ENCODE measurements around the gene B3GAT1. TPM values are rescaled to one million over a fixed set of nuclear protein-coding genes. Genes with fewer than 3 reads are reported as not detected.

B3GAT1 gene
- total and polyA plus RNA-seq, 5 donors, result 0.08 to 0.32 (median 0.23) TPM; not detected in 1

DNA sequence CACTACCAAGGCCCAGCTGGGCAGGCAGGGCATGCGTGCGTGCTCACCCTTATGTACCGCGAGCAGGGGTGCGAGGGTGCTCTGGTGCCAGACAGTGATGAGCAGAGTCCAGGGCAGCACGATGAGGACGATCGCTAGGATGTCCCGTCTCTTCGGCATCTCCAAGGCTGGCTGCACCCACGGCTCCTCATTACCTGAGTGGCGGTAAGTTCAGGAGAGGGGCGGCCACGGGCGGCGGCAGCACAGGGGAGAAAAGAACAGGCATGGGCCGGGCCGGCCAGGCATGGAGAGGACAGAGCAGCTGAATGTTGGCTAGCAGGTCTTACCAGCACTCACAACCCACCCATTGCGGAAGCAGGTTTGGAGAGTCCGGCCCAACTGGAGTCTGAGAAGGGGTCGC lies 24.5 kb downstream of the B3GAT1 start:
- Histone ChIP-seq H3K4me3 (ENCODE audit: low read length) (no peak overlapping the region), H3K4me1 (ENCODE audit: control insufficient read depth, insufficient read depth, low read length) (no peaks in the 10 kb centered on the region), H3K27me3 (ENCODE audit: control insufficient read depth, insufficient read depth) (no peaks in the 10 kb centered on the region), H3K9me3 (ENCODE audit: control insufficient read depth, low read length) (no peaks in the 10 kb centered on the region), H3K27ac (ENCODE audit: low read length) (no peak overlapping the region)
- DNase-seq, result no peak
- intact Hi-C loops (cut with DNase I), result no loop called here
- WGBS, result 91% methylated on average over 21 of the region's 21 CpGs
- no peak for ATAC-seq

DNA sequence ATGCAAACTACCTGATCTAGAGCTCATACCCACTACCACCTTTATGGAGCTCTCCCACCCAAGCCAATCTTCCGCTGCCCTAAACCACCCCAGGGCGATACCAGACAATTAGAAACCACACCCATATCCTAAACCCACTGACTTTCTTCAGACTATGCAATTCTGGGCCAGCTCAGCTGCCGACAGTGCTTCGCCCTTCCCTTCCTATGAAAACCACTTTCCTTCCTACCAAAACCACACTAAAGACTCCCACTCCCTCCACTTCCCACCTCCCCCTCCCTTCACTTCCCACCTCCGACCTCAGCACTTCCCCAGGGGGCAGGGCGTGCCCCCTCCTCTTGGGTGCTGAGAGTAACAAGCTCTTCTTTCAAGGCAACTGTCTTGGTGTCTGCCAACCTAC lies 25.1 kb downstream of the B3GAT1 start:
- ATAC-seq, result no peak
- no peak for DNase-seq
- Histone ChIP-seq H3K4me3 (ENCODE audit: low read length) (no peak overlapping the region), H3K9me3 (ENCODE audit: control insufficient read depth, low read length) (no peaks in the 10 kb centered on the region), H3K4me1 (ENCODE audit: control insufficient read depth, insufficient read depth, low read length) (no peaks in the 10 kb centered on the region), H3K27ac (ENCODE audit: low read length) (no peak overlapping the region), H3K27me3 (ENCODE audit: control insufficient read depth, insufficient read depth) (no peaks in the 10 kb centered on the region)
- intact Hi-C loops (cut with DNase I), result no loop called here
- WGBS, result 67% methylated on average over 6 of the region's 6 CpGs

DNA sequence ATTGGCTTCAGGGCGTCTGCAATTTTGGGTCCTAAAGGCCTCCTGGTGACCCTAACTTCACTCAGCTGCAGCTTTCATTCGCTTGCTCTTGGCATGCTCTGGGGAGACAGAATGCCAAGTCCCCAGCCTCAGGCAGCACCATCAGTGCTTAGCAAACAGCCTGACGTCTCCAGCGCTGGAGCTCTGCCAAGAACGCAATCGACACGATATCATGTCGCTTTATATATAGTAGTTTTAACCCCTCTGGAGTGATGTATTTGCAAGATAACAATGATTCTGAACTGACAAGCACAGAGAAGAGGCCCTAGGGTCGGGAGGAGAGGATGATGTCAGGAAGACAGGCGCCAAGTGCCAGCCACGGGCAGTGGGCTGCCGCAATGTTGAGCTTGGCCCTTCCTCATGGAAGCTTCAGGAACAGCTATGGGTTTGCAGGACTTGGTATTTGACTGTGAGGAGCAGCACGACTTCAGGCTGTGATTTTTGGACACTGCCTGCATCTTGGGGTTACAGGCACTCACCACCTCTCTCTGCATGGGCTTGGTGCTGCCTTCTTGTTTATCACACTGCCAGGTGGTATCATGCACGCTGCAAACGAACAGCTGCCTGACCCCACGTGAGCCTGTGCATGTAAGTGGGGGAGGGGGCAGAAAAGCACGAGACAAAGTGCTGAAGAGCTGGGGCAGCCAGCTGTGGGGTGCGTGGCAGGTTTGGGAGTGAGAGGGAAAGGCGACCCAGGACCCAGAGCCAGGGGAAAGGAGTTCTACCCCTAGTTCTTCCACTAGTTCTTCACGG lies 26.1 kb downstream of the B3GAT1 start:
- no peak for ATAC-seq
- H3K27me3 ChIP-seq (ENCODE audit: control insufficient read depth, insufficient read depth), result no peaks in the 10 kb centered on the region
- peak in 1 of 3 donors; percentile 29 for DNase-seq
- intact Hi-C loops (cut with DNase I), result no loop called here
- H3K9me3 ChIP-seq (ENCODE audit: control insufficient read depth, low read length), result no peaks in the 10 kb centered on the region
- WGBS, result 40% methylated on average over 20 of the region's 20 CpGs
- H3K27ac ChIP-seq (ENCODE audit: low read length), result no peak overlapping the region
- H3K4me3 ChIP-seq (ENCODE audit: low read length), result no peak overlapping the region
- no peaks in the 10 kb centered on the region for H3K4me1 ChIP-seq (ENCODE audit: control insufficient read depth, insufficient read depth, low read length)

DNA sequence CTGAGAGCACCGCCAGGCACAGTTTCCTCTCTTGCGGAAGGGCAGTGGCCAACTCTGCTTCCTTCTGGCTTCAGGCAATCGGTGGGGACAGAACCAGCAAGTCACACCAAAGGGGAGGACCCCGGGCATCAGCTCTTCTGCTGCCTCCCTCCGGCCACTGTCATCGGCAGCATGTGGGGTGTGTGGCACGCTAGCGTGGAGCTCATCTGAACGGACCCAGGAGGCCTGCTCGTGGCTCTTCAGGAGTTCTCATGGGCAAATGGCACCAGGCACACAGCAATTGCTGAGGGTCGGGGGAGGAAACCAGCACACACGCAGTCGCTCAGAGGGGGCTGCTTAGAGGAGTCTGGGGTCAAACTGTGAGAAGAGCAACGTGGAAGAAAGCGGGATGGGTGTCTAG lies 26.9 kb downstream of the B3GAT1 start:
- intact Hi-C loops (cut with DNase I), result no loop called here
- no peaks in the 10 kb centered on the region for H3K9me3 ChIP-seq (ENCODE audit: control insufficient read depth, low read length)
- DNase-seq, result no peak
- H3K4me1 ChIP-seq (ENCODE audit: control insufficient read depth, insufficient read depth, low read length), result no peaks in the 10 kb centered on the region
- 86% methylated on average over 15 of the region's 15 CpGs for WGBS
- no peak for ATAC-seq
- H3K27me3 ChIP-seq (ENCODE audit: control insufficient read depth, insufficient read depth), result no peaks in the 10 kb centered on the region
- H3K27ac ChIP-seq (ENCODE audit: low read length), result no peak overlapping the region
- no peak overlapping the region for H3K4me3 ChIP-seq (ENCODE audit: low read length)

DNA sequence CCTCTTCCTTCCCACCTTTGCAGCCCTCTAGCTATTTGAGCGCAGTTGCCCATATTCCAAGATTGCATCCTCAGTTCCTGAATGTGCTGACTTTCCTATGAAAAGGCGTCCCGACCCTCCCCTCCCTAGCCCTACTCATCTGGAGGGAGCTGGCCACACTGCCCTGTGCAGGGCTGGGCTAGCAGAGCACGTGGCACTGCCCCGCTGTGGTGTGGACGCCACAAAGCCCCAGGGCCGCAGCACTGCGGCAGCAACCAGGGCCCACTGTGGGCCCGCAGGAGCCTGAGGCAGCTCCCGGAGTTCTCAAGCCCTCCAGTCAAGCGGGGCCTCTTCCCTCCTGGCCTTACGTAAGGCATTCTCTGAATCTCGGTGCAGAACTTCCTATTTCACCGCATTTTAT lies 27.6 kb downstream of the B3GAT1 start:
- Histone ChIP-seq H3K27ac (ENCODE audit: low read length) (no peak overlapping the region), H3K4me1 (ENCODE audit: control insufficient read depth, insufficient read depth, low read length) (no peaks in the 10 kb centered on the region), H3K9me3 (ENCODE audit: control insufficient read depth, low read length) (no peaks in the 10 kb centered on the region), H3K27me3 (ENCODE audit: control insufficient read depth, insufficient read depth) (no peaks in the 10 kb centered on the region), H3K4me3 (ENCODE audit: low read length) (no peak overlapping the region)
- DNase-seq, result no peak
- ATAC-seq, result no peak
- intact Hi-C loops (cut with DNase I), result no loop called here
- WGBS, result 85% methylated on average over 14 of the region's 14 CpGs

DNA sequence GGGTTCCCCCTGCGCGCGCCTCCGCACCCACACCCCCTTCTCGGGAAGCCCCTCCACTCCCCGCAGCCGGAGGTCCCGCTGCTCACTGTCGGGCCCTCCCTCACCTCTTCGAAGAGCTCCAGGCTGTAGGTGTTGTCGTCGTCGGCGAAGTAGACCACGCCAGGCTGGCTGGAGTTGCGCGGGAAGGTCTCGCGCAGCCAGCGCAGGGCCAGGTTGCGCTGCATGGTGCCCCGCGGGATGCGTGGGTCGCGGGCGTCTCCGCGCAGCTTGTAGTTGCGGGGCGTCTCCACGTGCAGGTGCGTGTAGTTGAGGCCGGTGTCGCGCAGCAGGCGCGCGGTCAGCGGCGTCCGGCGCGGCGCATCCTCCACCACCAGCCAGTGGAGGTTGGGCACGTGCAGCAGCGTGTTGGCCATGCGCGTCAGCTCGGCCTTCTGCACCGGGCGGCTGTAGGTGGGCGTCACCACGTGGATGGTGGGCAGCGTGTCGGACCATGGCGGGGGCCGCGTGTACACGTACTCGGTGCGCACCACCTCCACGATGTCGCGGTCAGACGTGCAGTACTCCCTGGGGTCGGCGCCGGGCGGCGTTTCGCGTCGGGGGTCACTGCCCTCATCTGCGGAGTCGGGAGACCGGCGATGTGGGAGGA lies 28.3 kb downstream of the B3GAT1 start:
- DNase-seq (peak in 2 of 3 donors; percentile 55), ATAC-seq (no peak)
- Histone ChIP-seq H3K4me1 (ENCODE audit: control insufficient read depth, insufficient read depth, low read length) (no peaks in the 10 kb centered on the region), H3K4me3 (ENCODE audit: low read length) (no peak overlapping the region), H3K27ac (ENCODE audit: low read length) (no peak overlapping the region), H3K9me3 (ENCODE audit: control insufficient read depth, low read length) (no peaks in the 10 kb centered on the region), H3K27me3 (ENCODE audit: control insufficient read depth, insufficient read depth) (no peaks in the 10 kb centered on the region)
- intact Hi-C loops (cut with DNase I), result no loop called here
- 86% methylated on average over 78 of the region's 78 CpGs for WGBS

DNA sequence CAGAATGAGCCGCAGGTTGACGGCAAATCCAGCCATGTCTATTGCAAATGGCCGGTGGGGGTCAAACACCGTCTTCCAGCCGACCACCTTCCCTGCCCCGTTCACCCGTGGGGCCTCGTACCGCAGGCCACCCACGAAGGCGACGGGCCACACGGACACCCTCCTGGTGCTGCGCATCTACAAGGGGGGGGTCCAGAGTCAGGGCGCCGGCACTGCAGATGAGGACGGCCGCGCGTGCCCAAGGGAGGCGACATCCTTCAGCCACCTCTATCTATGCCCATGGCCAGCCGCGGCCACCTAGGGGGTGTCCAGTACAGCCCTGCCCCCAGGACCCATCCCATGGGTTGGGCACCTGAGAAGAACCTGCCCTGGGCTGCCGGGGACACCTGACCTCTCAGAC lies 29.2 kb downstream of the B3GAT1 start:
- intact Hi-C loops (cut with DNase I), result no loop called here
- no peak overlapping the region for H3K27ac ChIP-seq (ENCODE audit: low read length)

DNA sequence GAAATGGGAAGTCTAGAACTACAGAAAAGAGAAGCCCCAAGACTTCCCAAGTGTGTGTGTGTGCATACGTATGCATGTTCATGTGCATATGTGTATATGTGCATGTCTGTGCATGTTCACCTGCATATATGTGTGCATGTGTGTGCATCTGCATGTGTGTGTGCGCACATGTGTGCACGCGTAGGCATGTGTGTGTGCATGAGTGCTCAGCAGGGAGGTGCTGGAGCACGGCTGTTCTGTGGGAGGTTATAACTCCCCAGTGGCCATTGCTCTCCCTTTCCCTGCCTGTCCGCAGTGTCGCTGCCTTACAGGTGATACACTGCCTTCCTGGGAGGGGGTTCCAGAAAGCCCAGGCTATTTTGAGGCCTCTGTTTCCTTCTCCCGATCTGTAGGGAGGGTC lies 29.8 kb downstream of the B3GAT1 start:
- ATAC-seq (no peak), DNase-seq (peak in 1 of 3 donors; percentile 16)
- 87% methylated on average over 8 of the region's 8 CpGs for WGBS
- Histone ChIP-seq H3K4me3 (ENCODE audit: low read length) (no peak overlapping the region), H3K9me3 (ENCODE audit: control insufficient read depth, low read length) (no peaks in the 10 kb centered on the region), H3K27ac (ENCODE audit: low read length) (no peak overlapping the region), H3K4me1 (ENCODE audit: control insufficient read depth, insufficient read depth, low read length) (no peaks in the 10 kb centered on the region), H3K27me3 (ENCODE audit: control insufficient read depth, insufficient read depth) (no peaks in the 10 kb centered on the region)
- intact Hi-C loops (cut with DNase I), result no loop called here

More for the DNA sequence above, 29.2 kb downstream of the B3GAT1 start:
- 94% methylated on average over 24 of the region's 24 CpGs for WGBS
- Histone ChIP-seq H3K9me3 (ENCODE audit: control insufficient read depth, low read length) (no peaks in the 10 kb centered on the region), H3K4me3 (ENCODE audit: low read length) (no peak overlapping the region), H3K27me3 (ENCODE audit: control insufficient read depth, insufficient read depth) (no peaks in the 10 kb centered on the region), H3K4me1 (ENCODE audit: control insufficient read depth, insufficient read depth, low read length) (no peaks in the 10 kb centered on the region)
- no peak for ATAC-seq
- DNase-seq, result peak in 2 of 3 donors; percentile 24 to 42

DNA sequence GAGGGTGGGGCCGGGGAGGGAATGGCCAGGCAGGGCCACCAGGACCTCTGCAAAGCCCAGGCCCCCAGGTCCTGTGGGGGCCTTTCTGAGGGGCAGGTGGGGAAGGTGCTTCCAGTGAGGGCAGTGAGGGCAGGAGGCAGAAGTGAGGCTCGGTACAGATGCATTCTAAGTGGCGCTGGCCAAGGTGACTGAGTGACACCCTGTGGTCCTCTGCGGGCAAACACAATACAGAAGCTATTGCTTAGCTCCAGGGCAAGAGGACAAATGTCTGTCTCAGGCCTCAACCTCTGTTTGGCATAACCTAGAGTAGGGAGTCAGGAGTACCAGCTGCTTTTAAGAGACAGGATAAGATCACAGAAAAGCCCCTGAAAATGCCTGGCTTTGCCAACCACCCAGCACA lies 31.3 kb downstream of the B3GAT1 start:
- Histone ChIP-seq H3K4me3 (ENCODE audit: low read length) (no peak overlapping the region), H3K27ac (ENCODE audit: low read length) (no peak overlapping the region), H3K27me3 (ENCODE audit: control insufficient read depth, insufficient read depth) (no peaks in the 10 kb centered on the region), H3K9me3 (ENCODE audit: control insufficient read depth, low read length) (no peaks in the 10 kb centered on the region), H3K4me1 (ENCODE audit: control insufficient read depth, insufficient read depth, low read length) (no peaks in the 10 kb centered on the region)
- no peak for ATAC-seq
- DNase-seq, result no peak
- 76% methylated on average over 4 of the region's 4 CpGs for WGBS
- intact Hi-C loops (cut with DNase I), result no loop called here

DNA sequence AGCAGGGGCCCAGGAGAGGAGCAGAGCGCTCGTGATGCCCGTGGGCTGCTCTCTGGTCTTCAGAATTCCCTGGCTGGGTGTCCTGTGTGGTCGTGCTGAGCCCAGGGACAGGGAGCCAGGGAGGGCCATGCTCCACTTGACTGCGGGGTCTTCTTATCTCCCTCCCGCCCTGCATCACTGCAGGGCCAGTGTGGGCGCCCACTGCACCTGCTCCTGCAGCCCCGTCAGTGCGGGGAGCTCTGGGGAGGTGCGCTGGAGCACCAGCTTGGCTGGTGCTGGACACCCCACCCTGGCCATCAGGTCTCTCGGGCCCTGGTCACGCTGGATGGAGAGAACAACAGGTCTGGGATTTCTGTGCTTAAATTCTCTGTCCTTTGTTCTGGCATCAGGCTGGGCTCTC lies 31.8 kb downstream of the B3GAT1 start:
- DNase-seq (peak in 1 of 3 donors; percentile 18), ATAC-seq (no peak)
- H3K9me3 ChIP-seq (ENCODE audit: control insufficient read depth, low read length), result no peaks in the 10 kb centered on the region
- no peak overlapping the region for H3K27ac ChIP-seq (ENCODE audit: low read length)
- H3K4me1 ChIP-seq (ENCODE audit: control insufficient read depth, insufficient read depth, low read length), result no peaks in the 10 kb centered on the region
- H3K4me3 ChIP-seq (ENCODE audit: low read length), result no peak overlapping the region
- intact Hi-C loops (cut with DNase I), result no loop called here
- WGBS, result 77% methylated on average over 12 of the region's 12 CpGs
- no peaks in the 10 kb centered on the region for H3K27me3 ChIP-seq (ENCODE audit: control insufficient read depth, insufficient read depth)

DNA sequence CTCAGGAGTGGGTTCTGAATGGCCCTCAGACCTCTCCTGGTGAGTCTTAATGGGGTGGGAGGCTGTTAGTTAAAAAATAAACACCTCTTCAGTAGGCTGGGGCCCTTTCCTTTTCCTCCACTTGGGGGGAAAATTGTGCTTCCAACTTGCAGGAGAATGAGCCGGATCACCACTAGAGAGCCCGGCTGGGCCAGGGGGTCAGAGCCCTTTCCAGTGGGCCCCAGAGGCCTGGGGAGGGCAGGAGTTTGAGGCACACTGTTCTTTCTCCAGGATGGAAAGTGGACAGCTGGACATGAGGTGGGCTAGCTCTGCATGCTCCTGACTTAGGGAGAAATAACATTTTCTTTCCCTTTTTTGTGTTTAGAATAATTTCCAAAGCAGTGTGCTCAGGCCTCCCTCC lies 32.8 kb downstream of the B3GAT1 start:
- no peaks in the 10 kb centered on the region for H3K9me3 ChIP-seq (ENCODE audit: control insufficient read depth, low read length)
- ATAC-seq, result no peak
- 70% methylated on average over 2 of the region's 2 CpGs for WGBS
- intact Hi-C loops (cut with DNase I), result no loop called here
- no peak overlapping the region for H3K27ac ChIP-seq (ENCODE audit: low read length)
- no peak for DNase-seq
- H3K27me3 ChIP-seq (ENCODE audit: control insufficient read depth, insufficient read depth), result no peaks in the 10 kb centered on the region
- no peaks in the 10 kb centered on the region for H3K4me1 ChIP-seq (ENCODE audit: control insufficient read depth, insufficient read depth, low read length)
- H3K4me3 ChIP-seq (ENCODE audit: low read length), result no peak overlapping the region
